HUES64 (cell line): ENCODE results near the gene MYH13.

Experiments
- H3K27ac ChIP-seq: 2 replicates; pipeline ENCODE4 v1.7.0; 2013; ENCODE audit warnings: low read depth, low read length, inconsistent platforms
- H3K27me3 ChIP-seq: 2 replicates; pipeline ENCODE4 v1.6.1; 2013; ENCODE audit warnings: mild to moderate bottlenecking, low read length; ENCODE audit not compliant: insufficient read depth
- H3K36me3 ChIP-seq: 2 replicates; pipeline ENCODE4 v1.6.1; 2013; ENCODE audit warnings: mild to moderate bottlenecking, low read length; ENCODE audit not compliant: insufficient read depth
- H3K4me1 ChIP-seq: 2 replicates; pipeline ENCODE4 v1.6.1; 2013; ENCODE audit warnings: mild to moderate bottlenecking, low read length, moderate library complexity; ENCODE audit not compliant: insufficient read depth
- H3K4me3 ChIP-seq: 2 replicates; pipeline ENCODE4 v1.5.1; 2013; ENCODE audit warnings: mild to moderate bottlenecking, low read length, moderate library complexity
- H3K9ac ChIP-seq: 2 replicates; pipeline ENCODE4 v1.6.1; 2013; ENCODE audit warnings: mild to moderate bottlenecking, low read depth, low read length
- H3K9me3 ChIP-seq: 2 replicates; pipeline ENCODE4 v1.6.1; 2013; ENCODE audit warnings: low read depth, low read length; ENCODE audit not compliant: insufficient read depth
- WGBS: fragments of 150-250, 120-280 bp; methylation state at CpG from one replicate; pipeline ENCODE4 v1.1.7; 2013; ENCODE audit warnings: missing lambda C conversion rate; 5-methylcytosine and 5-hydroxymethylcytosine counted together

MYH13 gene

GRCh38 chr17:10318535-10318934, 54.3 kb downstream of the MYH13 start:
- WGBS: 74% methylated on average over 9 of the region's 9 CpGs
- Histone ChIP-seq H3K4me3 (no peak overlapping the region), H3K9me3 (no peaks in the 10 kb centered on the region), H3K27ac (no peak overlapping the region), H3K4me1 (no peaks in the 10 kb centered on the region), H3K9ac (no peak overlapping the region), H3K36me3 (no peaks in the 10 kb centered on the region), H3K27me3 (no peaks in the 10 kb centered on the region)

- 94% methylated on average over 5 of the region's 5 CpGs for WGBS
- Histone ChIP-seq H3K27ac (no peak overlapping the region), H3K36me3 (no peaks in the 10 kb centered on the region), H3K27me3 (no peaks in the 10 kb centered on the region), H3K4me1 (no peaks in the 10 kb centered on the region), H3K9me3 (no peaks in the 10 kb centered on the region), H3K4me3 (no peak overlapping the region), H3K9ac (no peak overlapping the region)
Measured at GRCh38 chr17:10317543-10317834, 55.3 kb downstream of the MYH13 start.

- H3K27ac ChIP-seq: no peak overlapping the region
- H3K4me3 ChIP-seq: no peak overlapping the region
- 75% methylated on average over 18 of the region's 19 CpGs for WGBS
- no peaks in the 10 kb centered on the region for H3K4me1 ChIP-seq
- H3K9ac ChIP-seq: no peak overlapping the region
- H3K36me3 ChIP-seq: no peaks in the 10 kb centered on the region
- H3K27me3 ChIP-seq: no peaks in the 10 kb centered on the region
- H3K9me3 ChIP-seq: no peaks in the 10 kb centered on the region
Measured at GRCh38 chr17:10316801-10317542, 55.8 kb downstream of the MYH13 start.

- Histone ChIP-seq H3K36me3 (no peaks in the 10 kb centered on the region), H3K4me1 (no peaks in the 10 kb centered on the region), H3K27me3 (no peaks in the 10 kb centered on the region), H3K4me3 (no peak overlapping the region), H3K9me3 (no peaks in the 10 kb centered on the region), H3K9ac (no peak overlapping the region), H3K27ac (no peak overlapping the region)
- 76% methylated on average over 5 of the region's 5 CpGs for WGBS
Measured at GRCh38 chr17:10314329-10314728, 58.5 kb downstream of the MYH13 start.

GRCh38 chr17:10313037-10313672, 59.7 kb downstream of the MYH13 start:
- Histone ChIP-seq H3K9me3 (no peaks in the 10 kb centered on the region), H3K4me1 (no peaks in the 10 kb centered on the region), H3K4me3 (no peak overlapping the region), H3K27ac (no peak overlapping the region), H3K36me3 (no peaks in the 10 kb centered on the region), H3K9ac (no peak overlapping the region), H3K27me3 (no peaks in the 10 kb centered on the region)
- WGBS: 89% methylated on average over 17 of the region's 17 CpGs

- no peaks in the 10 kb centered on the region for H3K9me3 ChIP-seq
- no peaks in the 10 kb centered on the region for H3K27me3 ChIP-seq
- WGBS: 76% methylated on average over 6 of the region's 6 CpGs
- H3K4me1 ChIP-seq: no peaks in the 10 kb centered on the region
- H3K36me3 ChIP-seq: no peaks in the 10 kb centered on the region
- no peak overlapping the region for H3K4me3 ChIP-seq
- no peak overlapping the region for H3K9ac ChIP-seq
- no peak overlapping the region for H3K27ac ChIP-seq
Measured at GRCh38 chr17:10311131-10311530, 61.7 kb downstream of the MYH13 start.

- no peaks in the 10 kb centered on the region for H3K9me3 ChIP-seq
- no peaks in the 10 kb centered on the region for H3K27me3 ChIP-seq
- no peak overlapping the region for H3K9ac ChIP-seq
- H3K4me3 ChIP-seq: no peak overlapping the region
- H3K4me1 ChIP-seq: peaks cover 15% of the 10 kb centered on the region
- WGBS: 95% methylated on average over 44 of the region's 44 CpGs
- H3K27ac ChIP-seq: no peak overlapping the region
- H3K36me3 ChIP-seq: no peaks in the 10 kb centered on the region
Measured at GRCh38 chr17:10309003-10309974, 63.5 kb downstream of the MYH13 start.

GRCh38 chr17:10306585-10306984, 66.2 kb downstream of the MYH13 start:
- no peak overlapping the region for H3K27ac ChIP-seq
- H3K9me3 ChIP-seq: no peaks in the 10 kb centered on the region
- H3K4me1 ChIP-seq: peaks cover 15% of the 10 kb centered on the region
- H3K27me3 ChIP-seq: no peaks in the 10 kb centered on the region
- no peaks in the 10 kb centered on the region for H3K36me3 ChIP-seq
- 95% methylated on average over 5 of the region's 5 CpGs for WGBS
- H3K9ac ChIP-seq: no peak overlapping the region
- no peak overlapping the region for H3K4me3 ChIP-seq

- Histone ChIP-seq H3K9ac (no peak overlapping the region), H3K27ac (no peak overlapping the region; the same call in 1 of the 2 replicates), H3K4me1 (peaks cover 15% of the 10 kb centered on the region), H3K4me3 (no peak overlapping the region), H3K9me3 (no peaks in the 10 kb centered on the region), H3K36me3 (no peaks in the 10 kb centered on the region), H3K27me3 (no peaks in the 10 kb centered on the region)
- WGBS: 52% methylated on average over 2 of the region's 3 CpGs
Measured at GRCh38 chr17:10305398-10305797, 67.4 kb downstream of the MYH13 start.

GRCh38 chr17:10304758-10305300, 68.0 kb downstream of the MYH13 start:
- Histone ChIP-seq H3K27ac (peak overlapping the region; percentile 3; the same call in 1 of the 2 replicates), H3K4me3 (no peak overlapping the region), H3K9me3 (no peaks in the 10 kb centered on the region), H3K9ac (no peak overlapping the region), H3K36me3 (no peaks in the 10 kb centered on the region), H3K4me1 (peaks cover 15% of the 10 kb centered on the region), H3K27me3 (no peaks in the 10 kb centered on the region)
- 66% methylated on average over 4 of the region's 4 CpGs for WGBS

- Histone ChIP-seq H3K4me1 (no peaks in the 10 kb centered on the region), H3K27ac (no peak overlapping the region), H3K4me3 (no peak overlapping the region), H3K9ac (no peak overlapping the region), H3K9me3 (no peaks in the 10 kb centered on the region), H3K27me3 (no peaks in the 10 kb centered on the region), H3K36me3 (no peaks in the 10 kb centered on the region)
- WGBS: 93% methylated on average over 2 of the region's 3 CpGs
Measured at GRCh38 chr17:10297691-10298090, 75.1 kb downstream of the MYH13 start.
